GDM1 (cell line): Measurements from ENCODE around the gene JAML.
"Not testable (repeated sequence)": the region's sequence is repeated elsewhere in the genome, so short reads cannot be mapped to it uniquely, and the experiment has no call there.

Experiments used
- DNase-seq: peaks from one replicate; lab custom pipeline; 2025; lab: John Stamatoyannopoulos, UW

JAML gene

DNA sequence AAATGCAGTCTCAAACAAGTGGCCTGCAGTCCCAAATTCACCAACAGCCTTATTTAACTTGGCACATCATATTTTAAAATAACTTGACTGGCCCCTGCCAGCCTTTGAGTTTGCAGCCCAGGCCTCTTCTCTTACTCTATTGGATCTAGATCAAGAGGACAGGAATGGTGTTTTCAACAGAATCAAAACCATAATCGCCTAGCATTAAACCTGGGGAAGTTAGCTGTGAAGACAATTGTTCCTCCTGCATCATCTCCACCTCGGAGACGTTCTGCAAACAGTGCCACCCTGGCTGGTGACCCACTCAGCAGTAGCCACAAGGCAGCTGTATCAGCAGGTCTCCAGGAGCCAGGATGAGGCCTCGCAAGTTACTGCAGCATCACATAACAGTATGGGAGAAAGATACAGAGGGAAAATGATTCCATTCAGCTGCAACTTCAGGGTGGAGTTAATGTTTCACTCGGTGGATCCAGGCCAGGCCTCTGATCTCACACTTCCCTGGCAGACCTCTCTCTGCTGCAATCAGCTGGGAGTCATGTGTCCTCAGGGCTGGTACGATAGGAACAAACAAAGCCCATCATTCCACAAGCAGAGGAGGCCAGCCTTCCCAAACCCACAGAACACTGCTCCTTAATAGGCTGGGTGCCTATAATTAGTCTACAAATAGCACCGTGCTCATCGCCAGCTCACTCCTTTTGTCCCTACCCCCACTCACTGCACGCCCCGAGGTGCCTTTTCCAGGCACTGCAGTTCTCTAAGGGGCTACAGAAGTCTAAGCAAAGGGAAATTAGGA lies 29.8 kb downstream of the JAML start:
- DNase-seq = no peak

DNA sequence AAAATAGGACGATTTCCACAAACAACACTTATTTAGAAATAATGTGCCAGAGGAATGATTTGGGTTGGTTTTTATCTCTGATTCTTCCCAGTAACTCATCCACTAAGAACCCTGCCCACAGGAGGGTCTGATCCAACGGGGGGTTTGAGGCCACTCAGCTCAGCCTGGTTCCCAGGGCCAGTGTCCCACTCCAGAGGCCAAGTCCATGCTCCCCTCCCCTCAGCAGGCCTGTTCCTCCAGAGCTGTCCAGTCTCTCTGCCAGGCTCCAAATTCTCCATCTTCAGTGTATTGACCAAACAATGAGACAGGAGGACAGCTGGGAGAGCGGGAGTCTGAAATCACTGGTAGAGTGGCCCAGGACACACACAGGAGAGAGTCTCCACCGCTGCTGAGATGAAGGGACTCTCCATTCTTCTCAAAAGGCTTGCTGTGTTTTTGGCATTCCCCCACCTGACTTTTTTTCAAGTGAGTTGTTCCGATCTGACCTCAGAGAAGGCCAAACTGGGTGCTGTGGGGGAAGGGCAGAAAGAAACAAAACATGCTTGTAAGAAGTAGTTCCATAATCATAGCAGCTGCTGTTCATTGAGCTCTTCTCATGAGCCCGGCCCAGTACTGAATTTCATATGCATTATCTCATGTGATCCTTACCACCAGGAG lies 30.8 kb downstream of the JAML start:
- DNase-seq = no peak

DNA sequence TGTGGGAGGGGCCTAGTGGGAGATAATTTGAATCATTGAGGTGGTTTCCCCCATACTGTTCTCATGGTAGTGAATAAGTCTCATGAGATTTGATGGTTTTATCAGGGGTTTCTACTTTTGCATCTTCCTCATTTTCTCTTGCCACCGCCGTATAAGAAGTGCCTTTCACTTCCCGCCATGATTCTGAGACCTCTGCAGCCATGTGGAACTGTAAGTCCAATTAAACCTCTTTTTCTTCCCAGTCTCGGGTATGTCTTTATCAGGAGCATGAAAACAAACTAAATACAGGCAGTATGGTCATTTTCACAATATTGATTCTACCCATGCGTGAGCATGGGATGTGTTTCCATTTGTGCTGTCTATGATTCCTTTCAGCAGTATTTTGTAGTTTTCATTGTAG lies 32.0 kb downstream of the JAML start:
- not testable (repeated sequence) for DNase-seq

DNA sequence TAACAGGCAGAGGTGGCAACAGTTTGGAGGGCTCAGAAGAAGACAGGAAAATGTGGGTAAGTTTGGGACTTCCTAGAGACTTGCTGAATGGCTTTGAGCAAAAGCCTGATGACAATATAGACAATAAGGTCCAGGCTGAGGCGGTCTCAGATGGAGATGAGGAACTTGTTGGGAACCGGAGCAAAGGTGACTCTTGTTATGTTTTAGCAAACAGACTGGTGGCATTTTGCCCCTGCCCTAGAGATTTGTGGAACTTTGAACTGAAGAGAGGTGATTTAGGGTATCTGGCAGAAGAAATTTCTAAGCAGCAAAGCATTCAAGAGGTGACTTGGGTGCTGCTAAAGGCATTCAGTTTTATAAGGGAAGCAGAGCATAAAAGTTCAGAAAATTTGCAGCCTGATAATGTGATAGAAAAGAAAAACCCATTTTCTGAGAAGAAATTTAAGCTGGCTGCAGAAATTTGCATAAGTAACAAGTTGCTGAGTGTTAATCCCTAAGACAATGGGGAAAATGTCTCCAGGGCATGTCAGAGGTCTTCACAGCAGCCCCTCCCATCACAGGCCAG lies 33.8 kb downstream of the JAML start:
- not testable (repeated sequence) for DNase-seq

DNA sequence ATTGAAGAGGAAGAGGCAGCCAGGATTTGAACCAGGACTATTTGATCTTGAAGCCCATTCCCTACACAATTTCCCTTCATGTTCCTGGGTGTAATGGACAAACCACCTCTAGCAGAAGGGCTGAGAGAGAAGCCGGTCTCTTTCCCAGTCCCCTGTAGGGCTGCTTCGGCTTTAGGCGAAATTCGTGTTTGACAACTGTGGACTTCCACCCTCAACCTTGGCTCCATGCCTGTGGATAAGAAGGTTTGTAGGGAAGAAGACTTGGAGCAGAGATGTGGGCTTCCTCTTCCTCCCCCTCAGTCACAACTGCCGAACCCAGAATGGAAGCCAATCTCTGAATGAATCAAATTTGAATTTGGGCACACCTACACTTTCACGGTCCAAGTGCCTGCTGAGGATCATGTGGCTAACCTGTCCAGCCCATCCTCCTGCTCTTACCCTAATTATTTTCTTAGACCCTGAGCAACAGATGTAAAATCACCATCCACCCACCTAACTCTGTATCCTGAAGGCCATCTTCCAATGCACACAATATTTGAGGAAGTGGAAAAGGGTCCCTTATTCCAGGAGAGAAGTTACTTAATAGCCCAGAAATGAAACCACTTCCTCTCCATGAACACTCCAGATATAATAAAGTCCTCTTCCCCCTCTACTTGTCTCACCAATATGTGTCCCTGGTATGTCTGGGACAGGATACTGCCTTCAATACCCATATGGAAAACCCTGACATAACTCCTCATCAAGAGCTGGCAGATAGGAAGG lies 38.3 kb downstream of the JAML start:
- peak; percentile 13 for DNase-seq

DNA sequence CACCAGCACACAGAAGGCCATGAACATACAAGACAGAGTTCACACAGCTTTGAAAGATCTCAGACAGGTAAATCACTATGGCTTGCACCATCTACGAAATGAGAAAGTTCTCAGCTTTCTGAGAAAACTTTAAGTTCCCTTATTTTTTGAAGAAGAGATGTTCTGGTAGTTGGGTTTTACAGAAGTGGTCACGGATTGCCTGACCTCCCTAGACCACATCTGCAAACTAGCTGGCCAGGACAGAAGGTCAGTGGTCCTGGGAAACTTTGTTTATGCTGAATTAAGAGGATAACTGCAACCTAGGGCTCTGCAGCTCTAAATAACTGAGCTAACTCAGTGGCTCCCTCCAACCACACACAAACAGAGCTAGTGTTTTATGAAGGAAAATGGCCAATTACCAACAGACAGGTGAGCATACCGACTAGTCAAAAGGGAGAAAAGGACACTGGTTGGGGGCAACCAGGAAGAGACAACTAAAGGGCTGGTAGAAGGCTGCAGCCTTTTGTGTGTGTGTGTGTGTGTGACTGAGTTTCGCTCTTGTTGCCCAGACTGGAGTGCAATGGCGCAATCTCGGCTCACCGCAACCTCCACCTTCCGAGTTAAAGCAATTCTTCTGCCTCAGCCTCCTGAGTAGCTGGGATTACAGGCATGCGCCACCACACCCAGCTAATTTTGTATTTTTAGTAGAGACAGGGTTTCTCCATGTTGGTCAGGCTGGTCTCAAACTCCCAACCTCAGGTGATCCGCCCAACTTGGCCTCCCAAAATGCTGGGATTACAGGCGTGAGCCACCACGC lies 39.8 kb downstream of the JAML start:
- DNase-seq = no peak

DNA sequence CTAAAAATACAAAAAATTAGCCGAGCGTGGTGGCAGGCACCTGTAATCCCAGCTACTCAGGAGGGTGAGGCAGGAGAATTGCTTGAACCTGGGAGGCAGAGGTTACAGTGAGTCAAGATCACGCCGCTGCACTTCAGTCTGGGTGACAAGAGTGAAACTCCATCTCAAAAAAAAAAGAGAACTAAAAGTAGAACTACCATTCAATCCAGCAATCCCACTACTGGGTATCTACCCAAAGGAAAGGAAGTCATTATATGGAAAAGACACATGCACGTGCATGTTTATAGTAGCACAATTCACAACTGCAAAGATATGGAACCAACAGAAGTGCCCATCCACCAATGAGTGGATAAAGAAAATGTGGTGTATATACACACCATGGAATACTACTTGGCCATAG lies 41.1 kb downstream of the JAML start:
- not testable (repeated sequence) for DNase-seq

DNA sequence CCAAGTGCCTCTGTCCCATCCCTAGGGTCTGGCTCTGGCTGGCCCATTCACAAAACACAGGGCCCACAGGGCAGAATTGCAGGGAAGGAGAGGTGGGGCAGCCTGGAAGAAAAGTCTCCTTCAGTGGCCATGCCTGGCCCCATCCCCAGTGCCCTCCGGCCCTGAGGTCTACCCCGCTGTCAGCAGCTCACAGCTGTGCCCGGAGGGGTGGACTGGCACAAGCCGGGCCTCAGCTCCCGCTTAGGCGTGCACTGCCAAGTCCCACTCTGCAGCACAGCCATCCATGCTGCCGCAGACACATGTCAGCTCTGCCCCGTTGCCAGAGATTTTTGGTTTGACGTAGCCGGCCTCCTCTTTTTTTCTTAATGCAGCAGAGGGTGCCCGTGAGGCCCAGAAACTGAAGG lies 44.5 kb downstream of the JAML start:
- DNase-seq = no peak

DNA sequence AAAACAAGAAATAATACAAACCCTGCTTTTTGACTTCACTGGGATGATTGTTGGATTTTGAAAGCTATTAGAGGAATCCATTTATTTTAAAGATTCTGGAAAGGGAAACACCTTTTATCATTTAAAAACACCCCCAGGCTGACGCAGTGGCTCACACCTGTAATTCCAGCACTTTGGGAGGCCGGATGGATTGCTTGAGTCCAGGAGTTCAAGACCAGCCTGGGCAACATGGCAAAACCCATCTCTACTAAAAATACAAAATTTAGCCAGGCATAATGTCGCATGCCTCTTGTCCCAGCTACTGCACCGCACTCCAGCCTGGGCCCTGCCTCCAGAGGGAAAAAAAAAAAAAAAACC lies 48.1 kb downstream of the JAML start:
- no peak for DNase-seq

DNA sequence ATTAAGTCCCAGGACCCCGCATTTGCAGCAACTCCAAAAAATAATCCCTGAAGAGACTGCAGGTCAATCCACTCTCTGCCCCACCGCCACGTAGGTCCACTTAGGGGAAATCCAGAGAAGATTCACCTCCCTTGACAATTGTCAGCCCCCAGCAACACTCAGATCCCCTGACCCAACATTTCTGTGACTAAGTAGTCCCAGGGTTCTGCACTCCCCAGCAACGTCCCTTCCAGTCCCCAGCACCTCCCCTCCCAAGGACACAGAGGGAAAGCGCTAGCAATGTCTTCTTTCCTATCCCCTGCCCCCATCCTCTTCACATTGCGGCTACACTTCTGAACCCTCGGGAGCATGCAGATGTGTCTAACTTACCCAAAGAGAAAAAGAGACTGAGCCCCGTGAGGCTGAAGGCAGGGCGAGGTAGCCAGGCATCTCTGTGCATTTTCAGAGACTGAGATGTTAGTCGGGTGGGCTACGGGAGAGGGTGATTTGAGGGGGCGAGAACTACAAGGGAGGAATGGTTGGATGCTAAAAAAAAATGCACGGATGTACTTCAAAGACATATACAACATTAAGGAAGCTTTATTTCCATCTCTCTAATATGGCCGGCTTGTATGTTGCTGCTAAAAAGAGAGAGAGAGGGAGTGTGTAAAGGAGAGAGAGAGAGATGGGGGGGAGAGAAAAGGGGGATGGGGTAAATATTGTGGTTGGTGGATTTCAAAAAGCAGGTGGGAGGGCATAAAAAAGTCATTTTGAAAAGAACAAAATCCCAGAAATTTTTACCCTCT lies 48.6 kb downstream of the JAML start, which contains the start of gene SCN2B:
TSS of gene SCN2B (minus strand) at position 647 of the 785 bp plus-strand sequence. CDS start at position 439, 208 bp downstream.
- no peak for DNase-seq

DNA sequence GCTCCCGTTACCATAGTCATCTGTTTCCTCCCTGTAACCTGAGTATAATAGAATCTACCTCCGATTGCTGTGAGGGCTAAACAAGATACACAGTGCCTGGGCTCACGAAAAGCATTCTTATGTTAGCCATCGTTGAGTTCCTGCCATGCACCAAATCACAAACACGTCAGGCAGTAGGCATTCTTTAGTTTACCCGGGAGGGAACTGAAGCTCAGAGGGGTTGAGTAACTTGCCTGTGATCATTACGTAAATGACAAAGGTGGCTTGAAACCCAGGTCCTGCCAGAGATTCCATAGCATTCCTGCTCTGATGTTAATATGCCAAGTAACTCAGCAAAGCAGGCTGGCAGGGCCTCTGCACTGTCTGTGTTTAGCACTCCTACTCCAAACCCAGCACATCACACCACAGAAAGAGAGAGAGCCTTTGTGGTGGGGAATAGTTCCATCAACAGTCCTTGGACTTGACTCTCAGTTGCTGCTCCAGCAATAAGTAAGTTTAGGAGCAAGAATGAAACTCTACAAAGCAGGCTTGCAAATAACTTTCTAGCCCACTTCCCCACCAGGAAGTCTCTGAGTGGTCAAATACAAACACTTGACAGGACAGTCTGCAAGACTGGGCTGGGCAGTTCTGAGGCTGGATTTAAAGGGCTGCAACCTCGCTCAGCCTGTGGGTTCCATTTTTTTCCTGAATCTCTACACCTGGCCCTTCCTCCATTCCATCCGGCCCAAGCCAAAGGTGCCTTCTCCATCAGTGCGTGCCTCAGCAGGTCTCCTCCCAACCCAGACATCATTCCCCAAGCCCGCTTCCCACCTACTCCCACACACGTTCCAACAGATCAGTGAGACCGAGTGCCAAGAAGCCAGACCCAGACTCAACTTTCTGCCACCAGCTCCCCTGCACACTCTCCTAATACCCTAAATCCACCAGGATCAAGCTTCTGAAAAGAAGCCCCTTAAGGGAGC lies 49.5 kb downstream of the JAML start:
- DNase-seq = no peak

DNA sequence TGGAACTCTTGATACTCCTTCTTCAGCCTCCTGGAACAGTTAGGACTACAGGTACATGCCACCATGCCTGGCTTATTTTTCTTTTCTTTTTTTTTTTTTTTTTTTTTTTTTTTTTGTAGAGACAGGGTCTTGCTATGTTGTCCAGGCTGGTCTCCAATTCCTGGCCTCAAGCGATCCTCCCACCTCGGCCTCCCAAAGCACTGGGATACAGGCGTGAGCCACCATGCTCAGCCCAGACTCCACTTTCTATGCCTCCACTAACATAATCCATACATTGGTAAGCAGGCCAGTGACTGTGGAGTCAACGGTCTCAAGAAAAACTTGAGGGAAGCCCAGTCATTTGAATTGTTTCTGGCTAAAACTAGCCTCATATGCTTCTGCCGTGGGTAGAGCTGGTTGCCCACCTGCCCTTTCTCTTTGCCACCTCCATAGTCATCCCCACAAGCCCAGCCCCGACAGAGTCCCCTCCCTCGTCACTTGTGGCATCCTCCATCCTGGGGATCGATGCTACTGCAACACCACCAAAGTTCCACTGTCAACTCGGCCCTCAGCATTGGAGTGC lies 50.7 kb downstream of the JAML start:
- DNase-seq = no peak

DNA sequence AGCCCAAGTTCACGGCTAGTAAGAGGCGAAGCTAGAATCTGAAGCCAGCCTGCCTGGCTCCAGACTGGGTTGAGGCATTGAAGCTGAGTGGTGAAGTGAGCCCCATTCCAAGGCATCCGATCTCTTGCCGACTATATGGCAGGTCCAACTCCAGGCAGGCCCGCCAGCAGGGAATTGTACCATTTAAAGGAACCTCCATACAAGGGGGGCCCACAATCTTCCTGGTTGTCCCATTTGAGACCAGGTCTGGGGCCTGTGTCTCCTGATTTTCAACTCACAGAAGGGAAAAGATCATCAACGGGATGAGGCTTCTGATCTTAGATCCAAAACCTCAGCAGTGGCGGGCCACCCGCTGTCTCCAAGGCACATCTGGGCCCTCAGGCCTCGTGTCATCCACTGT lies 52.5 kb downstream of the JAML start:
- no peak for DNase-seq

DNA sequence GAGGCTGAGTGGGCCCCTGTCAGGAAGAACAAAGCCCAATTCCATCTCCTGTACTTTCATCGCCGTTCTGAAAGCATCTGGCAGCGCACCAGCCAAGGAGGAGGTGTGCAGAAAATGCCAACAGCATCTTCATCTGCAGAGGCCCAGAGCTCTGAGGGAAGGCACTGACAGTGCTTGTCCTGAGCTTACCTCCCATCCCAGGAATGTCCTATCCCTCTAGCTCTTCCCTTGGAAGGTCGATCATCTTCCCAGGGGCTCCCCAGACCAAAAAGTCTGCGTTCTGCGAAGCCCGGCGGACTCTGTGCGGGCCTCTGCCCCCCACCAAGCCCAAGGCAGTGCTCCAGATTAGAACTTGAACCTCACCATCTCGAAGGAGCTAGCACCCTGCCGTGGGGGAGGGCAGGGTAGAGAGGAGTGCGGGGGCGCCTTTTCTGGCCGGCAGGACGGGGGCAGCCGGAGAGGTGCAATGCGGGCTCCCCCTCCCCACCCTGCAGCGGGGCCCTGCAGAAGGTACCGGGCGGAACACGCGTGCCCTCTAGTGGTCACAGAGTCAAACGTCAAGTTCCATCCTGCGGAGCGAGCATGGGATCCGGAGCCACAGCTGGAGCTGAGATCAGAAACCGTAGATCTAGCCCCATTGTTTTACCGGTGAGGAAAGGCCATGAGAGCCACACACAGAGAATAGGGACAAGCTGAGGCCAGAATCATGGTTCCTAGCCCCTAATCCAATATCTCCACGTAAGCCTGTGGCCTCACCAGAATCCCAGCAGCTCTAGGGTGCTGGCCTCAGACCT lies 53.3 kb downstream of the JAML start:
- peak; percentile 57 for DNase-seq

DNA sequence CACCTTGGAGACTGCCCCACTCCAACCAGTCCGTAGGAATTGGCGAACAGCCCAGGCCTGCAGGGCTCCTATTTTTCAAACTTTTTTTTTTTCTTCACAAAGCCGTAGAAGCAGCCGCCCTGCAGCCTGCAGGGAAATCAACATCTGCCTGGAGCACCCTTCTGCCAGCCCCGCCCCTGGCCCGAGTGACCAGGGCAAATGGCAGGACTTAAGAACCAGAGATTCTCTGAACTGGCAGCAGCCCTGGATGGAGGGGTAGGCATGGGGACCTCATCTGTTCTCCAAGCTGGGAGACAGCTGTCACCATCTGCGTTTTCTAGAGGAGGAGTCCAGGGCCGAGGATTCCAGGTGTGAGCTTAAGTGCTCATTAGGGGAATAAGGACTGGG lies 53.9 kb downstream of the JAML start:
- no peak for DNase-seq

DNA sequence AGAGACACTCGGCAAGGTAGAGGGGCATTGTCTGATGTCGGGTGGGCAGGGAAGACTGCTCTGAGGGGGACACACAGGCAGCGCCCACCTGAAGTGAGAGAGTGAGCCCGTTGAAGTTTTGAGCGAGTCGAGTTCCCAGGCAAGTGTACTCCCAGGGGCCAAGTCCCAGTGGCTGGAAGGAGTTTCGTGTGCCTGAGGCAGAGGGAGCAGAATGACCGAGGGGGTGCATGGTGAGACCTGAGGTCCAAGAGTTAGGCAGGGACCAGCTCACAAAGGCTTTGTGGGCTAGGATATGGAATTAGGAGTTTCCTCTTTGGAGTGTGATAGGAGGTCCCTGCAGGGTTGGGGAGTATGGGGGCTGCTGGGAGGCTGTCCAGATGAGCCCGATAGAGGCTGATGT lies 54.6 kb downstream of the JAML start:
- no peak for DNase-seq

DNA sequence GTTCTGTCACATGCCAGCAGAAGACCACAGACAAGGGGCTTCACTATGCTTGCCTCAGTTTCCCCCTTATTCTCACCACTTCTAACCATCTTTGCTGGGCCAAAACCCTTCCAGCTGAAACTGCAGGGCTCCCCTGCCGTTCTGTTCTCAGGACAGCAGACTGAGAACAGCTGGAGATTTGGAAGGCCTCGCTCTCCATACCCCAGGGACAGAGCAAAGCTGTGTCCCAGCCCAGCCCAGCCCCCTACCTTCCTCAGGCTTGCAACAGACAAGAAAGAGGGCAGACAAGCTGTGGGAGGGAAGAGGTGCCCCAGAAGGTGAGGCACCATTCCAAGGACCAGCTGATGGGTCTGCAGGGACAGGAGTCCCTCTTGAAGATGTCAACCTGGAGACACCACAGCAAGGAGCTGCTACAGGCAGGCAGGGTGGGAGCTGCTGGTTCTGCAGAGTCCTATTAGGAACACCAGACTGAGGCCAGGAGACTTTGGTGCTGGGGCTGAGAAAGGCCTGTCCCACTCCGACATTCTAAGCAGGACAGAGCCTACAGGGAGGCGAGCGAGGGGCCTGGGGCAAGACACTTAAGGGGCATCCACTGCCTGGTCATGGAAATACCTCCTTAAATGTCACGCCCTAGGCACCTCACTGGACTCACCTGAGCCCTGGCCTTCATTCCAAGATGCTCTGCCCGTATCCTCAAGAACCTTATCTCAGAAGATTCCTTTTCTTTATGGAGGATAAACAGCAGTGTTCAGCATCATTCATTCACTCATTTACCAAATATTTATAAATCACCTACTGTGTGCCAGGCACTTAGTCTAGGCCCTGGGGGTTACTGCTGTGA lies 55.3 kb downstream of the JAML start:
- DNase-seq = no peak

DNA sequence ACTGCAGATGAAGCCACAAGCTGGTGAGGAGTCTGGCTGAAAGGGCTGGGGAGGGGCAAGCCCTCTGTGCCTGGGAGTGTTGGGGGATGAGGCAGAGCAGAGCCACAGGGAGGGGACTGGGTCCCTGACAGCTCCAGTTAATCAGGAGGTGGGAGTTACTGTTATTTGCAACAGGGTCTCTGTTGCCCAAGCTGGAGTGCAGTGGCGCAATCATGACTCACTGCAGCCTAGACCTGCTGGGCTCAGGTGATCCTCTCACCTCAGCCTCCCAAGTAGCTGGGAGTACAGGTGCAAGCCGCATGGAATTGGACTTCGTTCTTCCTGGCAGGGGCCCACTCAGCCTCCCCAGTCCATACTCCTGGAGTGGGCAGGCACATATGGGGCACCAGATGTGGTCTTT lies 56.1 kb downstream of the JAML start:
- DNase-seq = no peak
